ENCODE results near the gene SUCLG2.

DNA sequence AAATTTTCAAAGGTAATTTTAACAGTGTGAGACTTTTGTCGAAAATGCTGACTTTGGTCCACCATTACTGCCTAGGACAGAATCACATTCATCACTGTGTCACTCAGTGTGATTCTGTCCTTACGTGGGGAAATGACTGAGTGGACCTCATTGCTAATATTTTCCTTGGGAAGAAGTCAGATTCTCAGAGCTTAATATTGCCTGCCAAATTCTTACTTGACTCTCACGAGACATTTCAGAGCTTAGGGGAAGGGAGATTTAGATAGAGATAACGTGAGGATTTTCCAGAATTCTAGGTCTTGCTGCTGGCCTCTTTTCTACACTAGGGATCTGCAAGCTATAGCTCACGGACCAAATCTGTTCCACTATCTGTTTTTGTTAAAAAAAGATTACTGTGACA is 270.4 kb downstream of the SUCLG2 start:
- TF ChIP-seq, protein P1, sequence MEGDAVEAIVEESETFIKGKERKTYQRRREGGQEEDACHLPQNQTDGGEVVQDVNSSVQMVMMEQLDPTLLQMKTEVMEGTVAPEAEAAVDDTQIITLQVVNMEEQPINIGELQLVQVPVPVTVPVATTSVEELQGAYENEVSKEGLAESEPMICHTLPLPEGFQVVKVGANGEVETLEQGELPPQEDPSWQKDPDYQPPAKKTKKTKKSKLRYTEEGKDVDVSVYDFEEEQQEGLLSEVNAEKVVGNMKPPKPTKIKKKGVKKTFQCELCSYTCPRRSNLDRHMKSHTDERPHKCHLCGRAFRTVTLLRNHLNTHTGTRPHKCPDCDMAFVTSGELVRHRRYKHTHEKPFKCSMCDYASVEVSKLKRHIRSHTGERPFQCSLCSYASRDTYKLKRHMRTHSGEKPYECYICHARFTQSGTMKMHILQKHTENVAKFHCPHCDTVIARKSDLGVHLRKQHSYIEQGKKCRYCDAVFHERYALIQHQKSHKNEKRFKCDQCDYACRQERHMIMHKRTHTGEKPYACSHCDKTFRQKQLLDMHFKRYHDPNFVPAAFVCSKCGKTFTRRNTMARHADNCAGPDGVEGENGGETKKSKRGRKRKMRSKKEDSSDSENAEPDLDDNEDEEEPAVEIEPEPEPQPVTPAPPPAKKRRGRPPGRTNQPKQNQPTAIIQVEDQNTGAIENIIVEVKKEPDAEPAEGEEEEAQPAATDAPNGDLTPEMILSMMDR (IDR thresholded peaks at IDR 0.05) = no peak
- TF ChIP-seq EZH2phosphoT487 (IDR thresholded peaks at IDR 0.05) (no peak), EZH2 (IDR thresholded peaks at IDR 0.05) (no peak)
